SK-N-SH (cell line): ENCODE measurements around the gene ELMO3.

ENCODE experiments used
- CTCF ChIP-seq: fragments of 200-600 bp; sonication (generic); IDR thresholded peaks from 2 replicates; pipeline ENCODE4 v1.6.1; 2017; ENCODE audit warnings: antibody characterized with exemption, mild to moderate bottlenecking, moderate library complexity
- EP300 ChIP-seq, 2 experiments: IDR thresholded peaks; 2 replicates each; pipeline versions ENCODE4 v1.4.0 to v1.6.1; 2012; ENCODE audit warnings: borderline replicate concordance in 1 of 2, low read depth in 1 of 2, low read length in 1 of 2
- EZH2phosphoT487 ChIP-seq: fragments of 200-600 bp; sonication (generic); IDR thresholded peaks from 2 replicates; pipeline ENCODE4 v1.6.1; 2017; ENCODE audit warnings: low read depth, mixed run types, mild to moderate bottlenecking, antibody characterized with exemption, moderate library complexity, borderline replicate concordance
- GATA2 ChIP-seq: sonication (generic); formaldehyde crosslinking; IDR thresholded peaks from 2 replicates; pipeline ENCODE4 v1.5.0; 2020; ENCODE audit warnings: mild to moderate bottlenecking, missing genetic modification reagents
- MAX ChIP-seq: IDR thresholded peaks from 2 replicates; pipeline ENCODE4 v1.4.0; 2012; ENCODE audit warnings: low read depth
- MXI1 ChIP-seq: IDR thresholded peaks from 2 replicates; pipeline ENCODE4 v1.6.1; 2012; ENCODE audit warnings: mild to moderate bottlenecking, low read depth, low read length, improper control_type of control experiment
- NFIC ChIP-seq: IDR thresholded peaks from 2 replicates; pipeline ENCODE4 v1.4.0; 2012; ENCODE audit warnings: borderline replicate concordance
- POLR2AphosphoS5 ChIP-seq: IDR thresholded peaks from 2 replicates; pipeline ENCODE4 v1.6.1; 2012; ENCODE audit warnings: low read depth, low read length
- RAD21 ChIP-seq: IDR thresholded peaks from 2 replicates; pipeline ENCODE4 v1.6.1; 2012; ENCODE audit warnings: mild to moderate bottlenecking, low read length
- REST ChIP-seq: IDR thresholded peaks from 2 replicates; pipeline ENCODE4 v1.6.1; 2012; ENCODE audit warnings: mild to moderate bottlenecking, low read depth, low read length, moderate library complexity
- RXRA ChIP-seq: IDR thresholded peaks from 2 replicates; pipeline ENCODE4 v1.4.0; 2012; ENCODE audit warnings: low read depth, mild to moderate bottlenecking, borderline replicate concordance
- TAF1 ChIP-seq: IDR thresholded peaks from 2 replicates; pipeline ENCODE4 v1.6.1; 2012; ENCODE audit warnings: low read depth, mild to moderate bottlenecking, low read length, moderate library complexity, borderline replicate concordance
- USF2 ChIP-seq: fragments of 150-350 bp; IDR thresholded peaks from 2 replicates; pipeline ENCODE4 v1.6.1; 2017; ENCODE audit warnings: antibody characterized with exemption, low read length, low read depth, borderline replicate concordance

- no peak for TF ChIP-seq POLR2AphosphoS5
- no peak for TF ChIP-seq CTCF
- no peak for TF ChIP-seq RXRA
- TF ChIP-seq MXI1: no peak
- TF ChIP-seq NFIC: no peak
- TF ChIP-seq EZH2phosphoT487: no peak
- no peak for TF ChIP-seq EP300 (IDR thresholded peaks at IDR 0.05; ENCODE audit: borderline replicate concordance in 1 of 2, low read depth in 1 of 2, low read length in 1 of 2)
- TF ChIP-seq RAD21: no peak
- no peak for TF ChIP-seq TAF1
- no peak for TF ChIP-seq USF2
- no peak for TF ChIP-seq GATA2 (CRISPR knock-in tag)
- no peak for TF ChIP-seq MAX
- no peak for TF ChIP-seq REST
These were observed 32.8 kb upstream of the ELMO3 start for GRCh38 chr16:67166110-67166547.
